ENCODE data around the gene TCEAL5. TPM values are rescaled to one million over a fixed set of nuclear protein-coding genes. Genes with fewer than 3 reads are reported as not detected.

Gene TCEAL5
- total and polyA plus RNA-seq, 10 of the 15 experiments (the other 5 are each of a cell fraction or from before 2014, with no cell fraction given) = not detected

DNA sequence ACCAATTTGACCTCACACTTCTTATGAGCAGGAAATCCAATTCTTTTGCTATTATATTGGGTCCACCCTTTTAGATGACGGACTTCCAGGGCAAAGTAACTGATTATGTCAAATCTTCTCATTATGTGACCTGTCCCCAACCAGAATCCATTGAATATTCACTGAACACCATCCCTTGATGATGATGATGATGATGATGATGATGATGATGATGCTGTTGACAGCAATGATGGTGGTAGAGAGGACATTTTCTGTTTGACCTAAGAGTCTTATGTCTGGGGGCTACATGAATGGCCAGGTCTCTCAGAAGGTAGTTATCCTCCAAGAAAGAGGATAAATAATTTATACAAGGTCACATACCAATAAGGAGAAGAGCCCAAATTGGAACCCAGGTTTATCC is 26.7 kb downstream of the TCEAL5 start:
- FAIRE-seq (no peak), ATAC-seq (no peak), DNase-seq (ENCODE audit: low read depth, low spot score) (no peak)
- Histone ChIP-seq H3K9ac (ENCODE audit: control insufficient read depth, insufficient read depth, low read length) (no peak overlapping the region), H4K20me1 (ENCODE audit: control insufficient read depth, insufficient read depth) (no peaks in the 10 kb centered on the region; the same call in 1 of the 2 replicates), H3K36me3 (ENCODE audit: control insufficient read depth in 2 of 2, insufficient read depth in 2 of 2, low read length in 1 of 2) (no peaks in the 10 kb centered on the region), H3K4me2 (ENCODE audit: control insufficient read depth, insufficient read depth) (no peak overlapping the region), H2AFZ (ENCODE audit: control insufficient read depth, low read depth, low read length) (no peak overlapping the region), H3K4me1 (ENCODE audit: control insufficient read depth, insufficient read depth, low read length) (peaks cover 3% of the 10 kb centered on the region; the same call in 1 of the 2 replicates), H3K4me3 (no peak overlapping the region), H3K27ac (ENCODE audit: control insufficient read depth, insufficient read depth) (no peak overlapping the region), H3K27me3 (replicated peaks in 1 of 2; ENCODE audit: control insufficient read depth in 2 of 2, insufficient read depth in 2 of 2, low read length in 1 of 2) (no peaks in the 10 kb centered on the region), H3K9me3 (replicated peaks; ENCODE audit: control insufficient read depth, insufficient read depth, low read length) (no peaks in the 10 kb centered on the region), H3K79me2 (ENCODE audit: control insufficient read depth, insufficient read depth, low read length) (peaks cover 7% of the 10 kb centered on the region)
- ChIA-PET SMC1A (ENCODE audit: uncharacterized antibody, unreplicated experiment) (interaction anchor here (0.8 kb wide), 1 partner anchor 8 kb away, joined by 3 read pairs; no protein-coding TSS in a partner anchor), RAD21 (ENCODE audit: unreplicated experiment) (interaction anchor here (1.0 kb wide), 1 partner anchor 39 kb away, joined by 4 read pairs; no protein-coding TSS in a partner anchor), CTCF (interaction anchor here (2.0 kb wide), 1 partner anchor 38 kb away, joined by 11 read pairs; no protein-coding TSS in a partner anchor), POLR2A (no interaction called here)
- intact Hi-C loops (cut with micrococcal nuclease; ENCODE audit: unreplicated experiment) = loop anchor here (2.0 kb wide), 1 partner anchor 39 kb away; no protein-coding TSS in a partner anchor
- WGBS (ENCODE audit: insufficient coverage, insufficient replicate concordance, low lambda C conversion rate, missing lambda C conversion rate) = 6% methylated on average over 1 of the region's 1 CpG
- no TSS peak for BruUV-seq (replicated peaks)
- TF ChIP-seq, protein P1, sequence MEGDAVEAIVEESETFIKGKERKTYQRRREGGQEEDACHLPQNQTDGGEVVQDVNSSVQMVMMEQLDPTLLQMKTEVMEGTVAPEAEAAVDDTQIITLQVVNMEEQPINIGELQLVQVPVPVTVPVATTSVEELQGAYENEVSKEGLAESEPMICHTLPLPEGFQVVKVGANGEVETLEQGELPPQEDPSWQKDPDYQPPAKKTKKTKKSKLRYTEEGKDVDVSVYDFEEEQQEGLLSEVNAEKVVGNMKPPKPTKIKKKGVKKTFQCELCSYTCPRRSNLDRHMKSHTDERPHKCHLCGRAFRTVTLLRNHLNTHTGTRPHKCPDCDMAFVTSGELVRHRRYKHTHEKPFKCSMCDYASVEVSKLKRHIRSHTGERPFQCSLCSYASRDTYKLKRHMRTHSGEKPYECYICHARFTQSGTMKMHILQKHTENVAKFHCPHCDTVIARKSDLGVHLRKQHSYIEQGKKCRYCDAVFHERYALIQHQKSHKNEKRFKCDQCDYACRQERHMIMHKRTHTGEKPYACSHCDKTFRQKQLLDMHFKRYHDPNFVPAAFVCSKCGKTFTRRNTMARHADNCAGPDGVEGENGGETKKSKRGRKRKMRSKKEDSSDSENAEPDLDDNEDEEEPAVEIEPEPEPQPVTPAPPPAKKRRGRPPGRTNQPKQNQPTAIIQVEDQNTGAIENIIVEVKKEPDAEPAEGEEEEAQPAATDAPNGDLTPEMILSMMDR (IDR thresholded peaks at IDR 0.05 in 2 of 3, conservative IDR thresholded peaks at IDR 0.05 in 1 of 3; ENCODE audit: control insufficient read depth in 2 of 3, extremely low read depth in 1 of 3, insufficient read depth in 1 of 3, low read depth in 3 of 3, low read length in 3 of 3) = no peak
- TF ChIP-seq NFIC (IDR thresholded peaks at IDR 0.05; ENCODE audit: low read depth, low read length) = no peak
- no peak for TF ChIP-seq SUPT20H (IDR thresholded peaks at IDR 0.05; ENCODE audit: borderline replicate concordance, control insufficient read depth, low read depth, low read length)
- no peak for TF ChIP-seq HDAC6 (IDR thresholded peaks at IDR 0.05; ENCODE audit: unreplicated experiment)
- TF ChIP-seq MEF2A (IDR thresholded peaks at IDR 0.05; ENCODE audit: insufficient read depth, low read depth, low read length) = no peak
- TF ChIP-seq DPF2 (IDR thresholded peaks at IDR 0.05) = no peak
- TF ChIP-seq CHD1 (IDR thresholded peaks at IDR 0.05; ENCODE audit: low read depth, low read length) = no peak
- no peak for TF ChIP-seq ZSCAN29 (IDR thresholded peaks at IDR 0.05)
- TF ChIP-seq HDGF (IDR thresholded peaks at IDR 0.05) = no peak
- no peak for TF ChIP-seq PAX8 (IDR thresholded peaks at IDR 0.05)
- TF ChIP-seq, protein P2, sequence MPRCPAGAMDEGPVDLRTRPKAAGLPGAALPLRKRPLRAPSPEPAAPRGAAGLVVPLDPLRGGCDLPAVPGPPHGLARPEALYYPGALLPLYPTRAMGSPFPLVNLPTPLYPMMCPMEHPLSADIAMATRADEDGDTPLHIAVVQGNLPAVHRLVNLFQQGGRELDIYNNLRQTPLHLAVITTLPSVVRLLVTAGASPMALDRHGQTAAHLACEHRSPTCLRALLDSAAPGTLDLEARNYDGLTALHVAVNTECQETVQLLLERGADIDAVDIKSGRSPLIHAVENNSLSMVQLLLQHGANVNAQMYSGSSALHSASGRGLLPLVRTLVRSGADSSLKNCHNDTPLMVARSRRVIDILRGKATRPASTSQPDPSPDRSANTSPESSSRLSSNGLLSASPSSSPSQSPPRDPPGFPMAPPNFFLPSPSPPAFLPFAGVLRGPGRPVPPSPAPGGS (IDR thresholded peaks at IDR 0.05; ENCODE audit: borderline replicate concordance, insufficient read depth, low read depth, low read length, poor library complexity, severe bottlenecking) = no peak
- TF ChIP-seq SMARCA5 (IDR thresholded peaks at IDR 0.05) = no peak
- TF ChIP-seq IRF4 (IDR thresholded peaks at IDR 0.05; ENCODE audit: low read depth, low read length) = no peak
- TF ChIP-seq MTA2 (IDR thresholded peaks at IDR 0.05; ENCODE audit: low read depth) = no peak
- TF ChIP-seq RB1 (IDR thresholded peaks at IDR 0.05; ENCODE audit: borderline replicate concordance) = no peak
- no peak for TF ChIP-seq ZNF384 (IDR thresholded peaks at IDR 0.05; ENCODE audit: borderline replicate concordance, low read depth, low read length)
- no peak for TF ChIP-seq SPI1 (IDR thresholded peaks at IDR 0.05; ENCODE audit: borderline replicate concordance, insufficient read depth, low read depth, low read length)
- no peak for TF ChIP-seq SIX5 (IDR thresholded peaks at IDR 0.05; ENCODE audit: low read depth, low read length, severe bottlenecking)
- TF ChIP-seq SIN3A (IDR thresholded peaks at IDR 0.05; ENCODE audit: low read depth, low read length) = no peak
- in situ Hi-C loops (cut with MboI) = no loop called here

Data from GM12878 (cell line).